DMS153 treated with DMSO at 0.1 percent for 48 hours (cell line): ENCODE data around the gene ARL5B.

ENCODE experiments used
- DNase-seq: peaks from one replicate; lab custom pipeline; 2025; ENCODE audit not compliant: unreplicated experiment; lab: John Stamatoyannopoulos, UW

Gene ARL5B

GRCh38 chr10:18658271-18659124, 733 bp upstream of the ARL5B start:
- DNase-seq: no peak

- DNase-seq: no peak
Observed at GRCh38 chr10:18659819-18660535, 746 bp downstream of the ARL5B start.

GRCh38 chr10:18660816-18661431, 1.7 kb downstream of the ARL5B start:
- DNase-seq: no peak

GRCh38 chr10:18664841-18665478, 5.7 kb downstream of the ARL5B start:
- DNase-seq: no peak

GRCh38 chr10:18665815-18666558, 6.8 kb downstream of the ARL5B start:
- DNase-seq: no peak

- no peak for DNase-seq
Observed at GRCh38 chr10:18666810-18667209, 7.6 kb downstream of the ARL5B start.

GRCh38 chr10:18668026-18668425, 8.8 kb downstream of the ARL5B start:
- DNase-seq: no peak

- no peak for DNase-seq
Observed at GRCh38 chr10:18675086-18675801, 16.0 kb downstream of the ARL5B start.

- no peak for DNase-seq
Observed at GRCh38 chr10:18680754-18681153, 21.5 kb downstream of the ARL5B start.

- DNase-seq: no peak
Observed at GRCh38 chr10:18681366-18681765, 22.1 kb downstream of the ARL5B start.

- no peak for DNase-seq
Observed at GRCh38 chr10:18681971-18682411, 22.8 kb downstream of the ARL5B start.

- no peak for DNase-seq
Observed at GRCh38 chr10:18683427-18683826, 24.2 kb downstream of the ARL5B start.

- no peak for DNase-seq
Observed at GRCh38 chr10:18684416-18684815, 25.2 kb downstream of the ARL5B start.

GRCh38 chr10:18684953-18685352, 25.7 kb downstream of the ARL5B start:
- no peak for DNase-seq

GRCh38 chr10:18685555-18685954, 26.3 kb downstream of the ARL5B start:
- DNase-seq: no peak

- no peak for DNase-seq
Observed at GRCh38 chr10:18687195-18687594, 28.0 kb downstream of the ARL5B start.

- no peak for DNase-seq
Observed at GRCh38 chr10:18687706-18688105, 28.5 kb downstream of the ARL5B start.

GRCh38 chr10:18689498-18689897, 30.3 kb downstream of the ARL5B start:
- peak; percentile 8 for DNase-seq

- no peak for DNase-seq
Observed at GRCh38 chr10:18690541-18690940, 31.3 kb downstream of the ARL5B start.
